Osteoblast (primary cell): ENCODE measurements around the gene SETD2. TPM values are rescaled to one million over a fixed set of nuclear protein-coding genes. Genes with fewer than 3 reads are reported as not detected.
"Not testable (repeated sequence)": the region's sequence is repeated elsewhere in the genome, so short reads cannot be mapped to it uniquely, and the experiment has no call there.

Source experiments
- DNase-seq: peaks from one replicate; pipeline ENCODE4 v3.0.0; 2011; ENCODE audit warnings: low spot score, mixed read lengths; ENCODE audit not compliant: insufficient read length; ENCODE audit errors: missing footprints
- H2AFZ ChIP-seq: 2 replicates; pipeline ENCODE4 v1.6.0; 2011; ENCODE audit warnings: mild to moderate bottlenecking, low read length
- H3K27ac ChIP-seq: 2 replicates; pipeline ENCODE4 v1.5.1; 2011; ENCODE audit warnings: mild to moderate bottlenecking, low read depth, low read length, moderate library complexity
- H3K27me3 ChIP-seq: 2 replicates; pipeline ENCODE4 v1.6.0; 2012; ENCODE audit warnings: mild to moderate bottlenecking, control low read depth, inconsistent platforms, low read length, moderate library complexity; ENCODE audit not compliant: insufficient read depth
- H3K36me3 ChIP-seq: 2 replicates; pipeline ENCODE4 v1.5.1; 2011; ENCODE audit warnings: mild to moderate bottlenecking, low read length, control low read depth, moderate library complexity; ENCODE audit not compliant: insufficient read depth
- H3K4me1 ChIP-seq: 2 replicates; pipeline ENCODE4 v1.5.1; 2011; ENCODE audit warnings: mild to moderate bottlenecking, low read length, control low read depth, moderate library complexity; ENCODE audit not compliant: insufficient read depth
- H3K4me2 ChIP-seq: 2 replicates; pipeline ENCODE4 v1.6.0; 2011; ENCODE audit warnings: mild to moderate bottlenecking, low read length; ENCODE audit not compliant: insufficient read depth
- H3K4me3 ChIP-seq: fragments of 200-600 bp; sonication (generic); 3 replicates; pipeline ENCODE4 v1.5.1; 2012; ENCODE audit warnings: mild to moderate bottlenecking, low read length, inconsistent platforms; ENCODE audit not compliant: insufficient read depth
- H3K79me2 ChIP-seq: 2 replicates; pipeline ENCODE4 v1.6.0; 2012; ENCODE audit warnings: mild to moderate bottlenecking, low read length, control low read depth, inconsistent platforms; ENCODE audit not compliant: insufficient read depth
- H3K9me3 ChIP-seq: 2 replicates; pipeline ENCODE4 v1.5.1; 2011; ENCODE audit warnings: low read depth, low read length, control low read depth
- H4K20me1 ChIP-seq: 2 replicates; pipeline ENCODE4 v1.6.0; 2012; ENCODE audit warnings: mild to moderate bottlenecking, low read length, control low read depth; ENCODE audit not compliant: insufficient read depth
- CTCF ChIP-seq: IDR thresholded peaks from 2 replicates; pipeline ENCODE4 v1.5.1; 2011; ENCODE audit warnings: mild to moderate bottlenecking, low read depth, low read length, moderate library complexity; ENCODE audit errors: extremely low read depth
- total RNA-seq: library from RNA; depleted of rRNA; stranded (reverse); fragments of >200 nt; gene quantifications from 2 replicates; pipeline ENCODE4 v1.2.3, GENCODE V29; 2012

The SETD2 gene
- total RNA-seq, 1 donor, result 39.8 TPM

- peak; percentile 3 for DNase-seq
- H3K27ac ChIP-seq, result no peak overlapping the region
- peaks cover 22% of the 10 kb centered on the region for H3K36me3 ChIP-seq
- no peak overlapping the region for H3K4me2 ChIP-seq
- H3K4me1 ChIP-seq, result peaks cover 31% of the 10 kb centered on the region
- H3K4me3 ChIP-seq, result no peak overlapping the region
- no peaks in the 10 kb centered on the region for H4K20me1 ChIP-seq
- H3K27me3 ChIP-seq, result no peaks in the 10 kb centered on the region
- H3K79me2 ChIP-seq, result peaks cover 48% of the 10 kb centered on the region
- H2AFZ ChIP-seq, result no peak overlapping the region
- TF ChIP-seq CTCF, result no peak
- H3K9me3 ChIP-seq, result no peaks in the 10 kb centered on the region
Observed at GRCh38 chr3:47117807-47118364, 46.0 kb downstream of the SETD2 start.

GRCh38 chr3:47115524-47115923 lies 48.4 kb downstream of the SETD2 start:
- peaks cover 38% of the 10 kb centered on the region for H3K36me3 ChIP-seq

GRCh38 chr3:47113669-47114365 lies 50.1 kb downstream of the SETD2 start:
- Histone ChIP-seq H3K36me3 (peaks cover 42% of the 10 kb centered on the region), H3K9me3 (no peaks in the 10 kb centered on the region), H4K20me1 (peaks cover 1% of the 10 kb centered on the region), H3K27ac (peak overlapping the region; percentile 80), H3K4me2 (peak overlapping the region; percentile 32), H3K4me1 (peaks cover 38% of the 10 kb centered on the region), H3K79me2 (peaks cover 43% of the 10 kb centered on the region), H2AFZ (no peak overlapping the region), H3K4me3 (no peak overlapping the region), H3K27me3 (no peaks in the 10 kb centered on the region)
- no peak for TF ChIP-seq CTCF
- DNase-seq, result peak; percentile 87

More at GRCh38 chr3:47115524-47115923, 48.4 kb downstream of the SETD2 start:
- not testable (repeated sequence) for H3K4me3 ChIP-seq, H3K9me3 ChIP-seq, H3K27ac ChIP-seq, H4K20me1 ChIP-seq, H3K27me3 ChIP-seq, H2AFZ ChIP-seq, H3K4me2 ChIP-seq, DNase-seq
- peaks cover 37% of the 10 kb centered on the region for H3K79me2 ChIP-seq
- H3K4me1 ChIP-seq, result peaks cover 31% of the 10 kb centered on the region

GRCh38 chr3:47112997-47113396 lies 50.9 kb downstream of the SETD2 start:
- Histone ChIP-seq H2AFZ (no peak overlapping the region), H3K79me2 (peaks cover 47% of the 10 kb centered on the region), H3K36me3 (peaks cover 42% of the 10 kb centered on the region)

More at GRCh38 chr3:47112997-47113396, 50.9 kb downstream of the SETD2 start:
- no peaks in the 10 kb centered on the region for H3K9me3 ChIP-seq
- no peak for DNase-seq
- H3K4me2 ChIP-seq, result no peak overlapping the region
- H3K4me3 ChIP-seq, result no peak overlapping the region
- no peak for TF ChIP-seq CTCF
- peaks cover 42% of the 10 kb centered on the region for H3K4me1 ChIP-seq
- H4K20me1 ChIP-seq, result peaks cover 3% of the 10 kb centered on the region
- peak overlapping the region; percentile 80 for H3K27ac ChIP-seq
- H3K27me3 ChIP-seq, result no peaks in the 10 kb centered on the region
